Measurements from ENCODE around the gene ZBTB3. TPM values are rescaled to one million over a fixed set of nuclear protein-coding genes. Genes with fewer than 3 reads are reported as not detected.

The ZBTB3 gene
- total RNA-seq, 2 donors from 2014 or later, result 14.8 to 19.1 TPM

GRCh38 chr11:62702246-62702645 lies 51.7 kb downstream of the ZBTB3 start:
- Histone ChIP-seq H3K36me3 (no peaks in the 10 kb centered on the region), H3K4me3 (no peak overlapping the region), H3K4me1 (replicated peaks) (peaks cover 7% of the 10 kb centered on the region), H3K9me3 (no peaks in the 10 kb centered on the region), H3K27ac (no peak overlapping the region), H3K27me3 (replicated peaks; ENCODE audit: insufficient read depth) (no peaks in the 10 kb centered on the region)
- intact Hi-C loops (cut with DNase I), result no loop called here
- DNase-seq (ENCODE audit: low spot score), result no peak
- TF ChIP-seq POLR2A (IDR thresholded peaks at IDR 0.05), result no peak
- no peak for TF ChIP-seq POLR2AphosphoS5 (IDR thresholded peaks at IDR 0.05)
- TF ChIP-seq CTCF (IDR thresholded peaks at IDR 0.05), result no peak
- WGBS, result 96% methylated on average over 11 of the region's 11 CpGs

Small RNA genes within 50 kb of the gene (microRNA-seq; reads per million reads assigned to microRNA genes)
- gene MIR6514 (3.0 reads per million, percentile 36 among the genes with 10 or more reads in this experiment), gene MIR6748 (0.34 reads per million)

Small RNA genes within 50 kb of the gene (small RNA-seq; reads per million reads assigned to genes)
- gene MIR6514, result 0 to 0.84 reads per million in 2 donors

Other genes with a start within 250 kb of the ZBTB3 start
- 100 to 1,000 TPM; 367 to 434 TPM for gene AHNAK, start 207.4 kb downstream of the ZBTB3 start, total RNA-seq
- 1,000 to 10,000 TPM; 1,254 to 2,389 TPM for gene EEF1G, start 180.3 kb downstream of the ZBTB3 start, total RNA-seq
- gene TUT1, start 162.6 kb downstream of the ZBTB3 start, total RNA-seq, result 10 to 100 TPM; 26.6 to 30.6 TPM
- gene MTA2, start 152.3 kb downstream of the ZBTB3 start, total RNA-seq, result 100 to 1,000 TPM in 1 of 2 donors, 10 to 100 TPM in 1; 96.5 to 110 TPM
- 10 to 100 TPM; 50.2 to 80.1 TPM for gene EML3, start 141.4 kb downstream of the ZBTB3 start, total RNA-seq
- 10 to 100 TPM in 1 of 2 donors, 1 to 10 TPM in 1; 8.0 to 12.7 TPM for gene ROM1, start 140.9 kb downstream of the ZBTB3 start, total RNA-seq
- gene B3GAT3, start 132.2 kb downstream of the ZBTB3 start, total RNA-seq, result 10 to 100 TPM; 57.0 to 75.3 TPM
- 100 to 1,000 TPM; 163 to 199 TPM for gene GANAB, start 107.5 kb downstream of the ZBTB3 start, total RNA-seq
- 10 to 100 TPM; 34.0 to 35.3 TPM for gene INTS5, start 100.9 kb downstream of the ZBTB3 start, total RNA-seq
- gene C11orf98, start 89.0 kb downstream of the ZBTB3 start, total RNA-seq, result 10 to 100 TPM; 27.8 to 68.0 TPM
- 10 to 100 TPM in 1 of 2 donors, 1 to 10 TPM in 1; 9.7 to 20.2 TPM for gene CSKMT, start 88.8 kb downstream of the ZBTB3 start, total RNA-seq
- 10 to 100 TPM; 10.3 to 18.3 TPM for gene UQCC3, start 82.5 kb downstream of the ZBTB3 start, total RNA-seq
- gene LBHD1, start 81.9 kb downstream of the ZBTB3 start, total RNA-seq, result 10 to 100 TPM in 1 of 2 donors, 1 to 10 TPM in 1; 7.1 to 10.2 TPM
- 100 to 1,000 TPM; 136 to 179 TPM for gene UBXN1, start 75.1 kb downstream of the ZBTB3 start, total RNA-seq
- gene LRRN4CL, start 64.6 kb downstream of the ZBTB3 start, total RNA-seq, result 1 to 10 TPM; 2.8 to 8.0 TPM
- gene BSCL2, start 46.7 kb downstream of the ZBTB3 start, total RNA-seq, result 100 to 1,000 TPM; 148 to 187 TPM
- not detected for gene GNG3, start 46.5 kb downstream of the ZBTB3 start, total RNA-seq
- gene HNRNPUL2, start 26.7 kb downstream of the ZBTB3 start, total RNA-seq, result 10 to 100 TPM; 26.6 to 33.5 TPM
- gene TTC9C, start 25.7 kb downstream of the ZBTB3 start, total RNA-seq, result 10 to 100 TPM; 25.1 to 25.5 TPM
- gene POLR2G, start 7.4 kb upstream of the ZBTB3 start, total RNA-seq, result 10 to 100 TPM; 97.2 to 98.3 TPM
- 10 to 100 TPM; 22.2 to 36.2 TPM for gene TAF6L, start 17.2 kb upstream of the ZBTB3 start, total RNA-seq
- 100 to 1,000 TPM; 139 to 200 TPM for gene TMEM179B, start 33.2 kb upstream of the ZBTB3 start, total RNA-seq
- gene TMEM223, start 37.8 kb upstream of the ZBTB3 start, total RNA-seq, result 10 to 100 TPM; 35.8 to 73.6 TPM
- 10 to 100 TPM; 75.6 to 98.2 TPM for gene NXF1, start 51.3 kb upstream of the ZBTB3 start, total RNA-seq
- 10 to 100 TPM; 34.5 to 57.5 TPM for gene STX5, start 77.9 kb upstream of the ZBTB3 start, total RNA-seq
- gene TEX54, start 78.7 kb upstream of the ZBTB3 start, total RNA-seq, result not detected
- gene WDR74, start 85.4 kb upstream of the ZBTB3 start, total RNA-seq, result 10 to 100 TPM; 44.5 to 46.1 TPM
- gene SLC3A2, start 126.7 kb upstream of the ZBTB3 start, total RNA-seq, result 100 to 1,000 TPM; 158 to 235 TPM
- gene CHRM1, start 167.2 kb upstream of the ZBTB3 start, total RNA-seq, result 100 to 1,000 TPM in 1 of 2 donors, 10 to 100 TPM in 1; 38.1 to 107 TPM
- not detected for gene SLC22A6, start 230.8 kb upstream of the ZBTB3 start, total RNA-seq